COLO829 (cell line): Measurements from ENCODE around the gene CAMSAP1.

Experiments used
- DNase-seq: peaks from one replicate; pipeline ENCODE4 v3.0.0; 2012; ENCODE audit warnings: low spot score

CAMSAP1 gene

DNA sequence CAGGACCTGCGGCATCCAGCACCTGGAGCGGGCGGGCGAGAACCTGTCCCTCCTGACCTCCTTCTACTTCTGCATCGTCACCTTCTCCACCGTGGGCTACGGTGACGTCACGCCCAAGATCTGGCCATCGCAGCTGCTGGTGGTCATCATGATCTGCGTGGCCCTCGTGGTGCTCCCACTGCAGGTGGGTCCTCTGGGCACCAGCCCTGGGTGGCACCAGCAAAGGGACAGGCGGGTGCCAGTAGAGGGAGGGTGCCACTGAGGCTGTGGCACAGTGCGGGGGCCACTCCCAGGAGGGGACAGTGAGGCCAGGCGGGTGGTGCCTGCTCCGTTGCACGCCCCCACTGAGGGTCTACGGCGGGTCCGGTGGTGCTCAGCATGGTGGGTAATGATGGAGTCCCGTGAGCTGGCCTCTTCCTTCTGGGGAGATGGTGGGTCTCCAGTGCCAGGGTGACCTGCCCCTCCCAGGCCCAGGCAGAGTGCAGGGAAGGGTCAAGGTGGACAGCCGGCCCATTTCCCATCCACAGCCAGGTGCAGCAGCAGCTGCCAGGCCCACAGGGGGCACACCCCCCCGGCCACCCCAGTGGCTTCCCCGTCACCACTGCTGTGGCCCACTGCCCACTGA, 147.6 kb downstream of the CAMSAP1 start:
- DNase-seq = no peak

DNA sequence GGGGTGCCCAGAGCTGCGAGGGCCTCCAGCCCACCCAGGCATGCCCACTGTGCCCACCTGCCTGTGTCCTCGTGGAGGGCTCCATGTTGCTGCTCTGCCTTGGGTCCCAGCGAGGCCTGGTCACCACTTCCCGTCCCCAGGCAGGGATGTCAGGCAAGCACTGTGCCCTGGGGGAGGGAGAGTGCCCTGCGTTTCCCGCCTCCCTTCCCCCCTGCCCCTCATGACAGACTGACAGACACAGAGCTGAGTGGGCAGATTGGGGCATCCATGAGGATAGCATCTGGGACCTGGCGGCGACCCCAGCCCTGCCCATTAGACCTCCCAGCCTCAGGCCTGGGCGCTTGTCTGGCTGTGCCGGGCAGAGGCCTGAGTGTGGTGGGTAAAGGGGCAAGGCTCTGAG, 148.5 kb downstream of the CAMSAP1 start:
- DNase-seq = no peak
